UCSD-AML1 (cell line): ENCODE results near the gene DIPK1C.

Experiments used
- DNase-seq: peaks from one replicate; lab custom pipeline; 2025; ENCODE audit not compliant: unreplicated experiment; lab: John Stamatoyannopoulos, UW

DIPK1C gene

GRCh38 chr18:74453642-74454198 is 3.4 kb downstream of the DIPK1C start:
- DNase-seq, result no peak

- DNase-seq, result no peak
Measured at GRCh38 chr18:74453016-74453566, 4.0 kb downstream of the DIPK1C start.

- DNase-seq, result no peak
Measured at GRCh38 chr18:74451148-74451547, 6.0 kb downstream of the DIPK1C start.

- DNase-seq, result no peak
Measured at GRCh38 chr18:74450626-74451025, 6.5 kb downstream of the DIPK1C start.

- DNase-seq, result no peak
Measured at GRCh38 chr18:74447404-74448152, 9.5 kb downstream of the DIPK1C start.

GRCh38 chr18:74446631-74447403 is 10.3 kb downstream of the DIPK1C start:
- DNase-seq, result no peak

- DNase-seq, result peak; percentile 37
Measured at GRCh38 chr18:74446178-74446577, 10.9 kb downstream of the DIPK1C start.

GRCh38 chr18:74445585-74445984 is 11.5 kb downstream of the DIPK1C start:
- no peak for DNase-seq

GRCh38 chr18:74444104-74444503 is 13.0 kb downstream of the DIPK1C start:
- DNase-seq, result no peak

GRCh38 chr18:74440808-74441427 is 16.2 kb downstream of the DIPK1C start:
- DNase-seq, result no peak

- DNase-seq, result no peak
Measured at GRCh38 chr18:74438091-74438490, 19.0 kb downstream of the DIPK1C start.

GRCh38 chr18:74436158-74436769 is 20.8 kb downstream of the DIPK1C start:
- DNase-seq, result no peak

GRCh38 chr18:74435740-74436139 is 21.4 kb downstream of the DIPK1C start:
- DNase-seq, result no peak

GRCh38 chr18:74434466-74434865 is 22.6 kb downstream of the DIPK1C start:
- no peak for DNase-seq

GRCh38 chr18:74430806-74431571 is 26.1 kb downstream of the DIPK1C start:
- DNase-seq, result no peak

GRCh38 chr18:74430231-74430630 is 26.9 kb downstream of the DIPK1C start:
- DNase-seq, result no peak

- no peak for DNase-seq
Measured at GRCh38 chr18:74429096-74429495, 28.0 kb downstream of the DIPK1C start.

- DNase-seq, result no peak
Measured at GRCh38 chr18:74427442-74428112, 29.5 kb downstream of the DIPK1C start.

GRCh38 chr18:74425876-74426275 is 31.2 kb downstream of the DIPK1C start:
- DNase-seq, result no peak

- DNase-seq, result no peak
Measured at GRCh38 chr18:74425161-74425560, 31.9 kb downstream of the DIPK1C start.
